ENCODE measurements around the gene CAMTA1.

CAMTA1 gene

DNA sequence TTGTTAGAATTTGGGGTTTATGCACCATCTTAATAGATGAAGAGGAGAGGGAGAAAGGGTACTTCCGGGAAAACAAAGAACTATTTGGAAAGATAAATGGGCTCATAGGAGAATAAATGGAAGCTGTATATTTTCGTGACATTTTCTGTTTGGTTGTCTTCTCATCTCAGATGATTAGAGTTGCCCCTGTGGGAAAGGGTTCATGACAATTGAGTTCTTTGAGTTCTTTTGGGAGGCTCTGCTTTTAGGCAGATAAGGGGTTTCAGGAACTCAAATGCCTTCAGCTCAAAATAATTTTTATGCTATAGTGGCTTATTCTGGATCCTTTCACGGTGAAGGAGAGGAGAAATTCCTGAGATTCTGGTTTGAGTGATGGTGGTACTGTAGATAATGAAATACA is 63.6 kb downstream of the CAMTA1 start:
- in situ Hi-C loops (cut with MboI; ENCODE audit: low sequenced_read_pairs): no loop called here

DNA sequence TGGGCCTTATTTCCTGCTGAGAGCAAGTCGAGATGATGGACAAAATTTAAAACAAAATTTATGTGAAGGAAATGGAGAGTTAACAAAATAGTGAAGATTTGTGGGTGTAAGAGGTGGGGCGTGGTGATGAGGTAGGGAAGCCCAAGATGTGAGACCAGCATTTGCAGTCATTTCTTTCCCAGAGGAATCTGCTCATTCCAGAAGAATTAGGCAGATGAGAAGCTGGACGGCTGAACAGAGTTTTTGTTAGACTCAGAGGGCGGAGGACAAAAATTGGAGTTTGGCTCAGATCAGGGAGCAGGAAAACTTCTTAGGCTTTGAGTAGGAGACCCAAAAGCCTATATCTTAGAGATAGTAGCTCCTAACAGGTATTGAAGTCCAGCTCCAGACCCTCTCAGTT is 65.3 kb downstream of the CAMTA1 start:
- in situ Hi-C loops (cut with MboI; ENCODE audit: low sequenced_read_pairs): no loop called here

DNA sequence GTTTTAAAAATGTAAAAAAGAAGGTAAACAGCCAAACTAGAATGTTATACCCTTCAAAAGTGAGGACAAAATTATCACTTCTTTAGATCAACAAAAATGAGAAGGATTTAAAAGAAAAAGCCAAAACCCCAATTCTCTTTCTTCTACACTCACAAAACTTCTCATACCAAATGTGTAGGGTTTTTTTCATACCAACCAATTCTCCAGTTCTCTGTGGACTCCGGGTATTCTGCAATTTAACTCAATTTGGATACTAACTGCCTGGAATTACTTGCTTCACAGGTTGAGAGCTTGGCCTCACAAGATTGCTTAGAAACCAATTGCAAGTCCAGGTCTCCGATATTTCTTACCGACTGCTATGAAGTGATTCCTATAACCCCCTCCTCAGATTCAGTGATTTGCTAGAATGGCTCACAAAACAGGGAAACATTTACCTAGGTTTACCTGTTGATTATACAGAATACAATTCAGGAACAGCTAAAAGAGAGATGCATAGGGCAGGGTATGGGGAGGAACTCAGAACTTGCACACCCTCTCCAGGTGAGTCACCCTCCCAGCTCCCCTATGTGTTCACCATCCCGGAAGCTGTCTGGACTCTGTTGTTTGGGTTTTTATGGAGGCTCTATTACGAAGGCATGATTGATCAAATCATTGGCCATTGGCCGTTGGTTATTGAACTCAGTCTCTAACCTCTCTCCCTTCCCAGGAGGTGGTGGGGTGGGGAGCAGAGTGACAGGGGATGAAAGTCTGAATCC is 67.1 kb downstream of the CAMTA1 start:
- in situ Hi-C loops (cut with MboI; ENCODE audit: low sequenced_read_pairs): no loop called here

DNA sequence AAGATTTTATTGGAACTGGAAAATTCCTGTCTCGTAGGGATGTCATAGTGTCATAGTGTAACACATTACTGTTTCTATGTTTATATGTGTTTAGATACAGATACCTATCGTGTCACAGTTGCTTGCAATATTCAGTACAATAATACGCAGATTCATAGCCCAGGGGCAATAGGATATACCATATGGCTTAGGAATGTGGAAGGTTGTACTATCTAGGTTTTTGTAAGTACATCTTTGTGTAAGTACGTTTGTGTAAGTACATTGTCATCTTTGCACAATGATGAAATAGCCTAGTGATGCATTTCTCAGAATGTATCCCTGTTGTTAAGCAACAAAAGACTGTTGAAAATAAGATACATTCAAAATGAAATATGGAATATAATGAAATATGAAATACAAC is 68.9 kb downstream of the CAMTA1 start:
- in situ Hi-C loops (cut with MboI; ENCODE audit: low sequenced_read_pairs): no loop called here

DNA sequence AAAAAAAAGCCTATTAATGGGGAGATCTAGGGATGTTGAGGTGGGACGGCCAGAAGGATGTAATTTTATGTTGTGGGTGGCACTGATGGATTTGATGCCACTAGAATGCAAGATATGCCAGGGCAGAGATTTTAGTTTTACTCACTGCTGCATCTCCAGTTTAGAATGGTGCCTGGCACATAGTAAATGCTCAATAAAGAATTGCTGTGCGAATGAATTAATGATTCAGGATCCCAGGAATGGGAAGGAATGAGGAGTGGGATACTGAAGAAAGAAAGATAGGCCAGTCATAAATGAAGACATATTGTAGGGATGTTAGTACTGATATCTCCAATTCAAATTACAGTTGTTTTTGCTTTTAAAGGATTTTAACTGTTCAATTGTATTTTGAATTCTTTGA is 72.6 kb downstream of the CAMTA1 start:
- in situ Hi-C loops (cut with MboI; ENCODE audit: low sequenced_read_pairs): no loop called here

DNA sequence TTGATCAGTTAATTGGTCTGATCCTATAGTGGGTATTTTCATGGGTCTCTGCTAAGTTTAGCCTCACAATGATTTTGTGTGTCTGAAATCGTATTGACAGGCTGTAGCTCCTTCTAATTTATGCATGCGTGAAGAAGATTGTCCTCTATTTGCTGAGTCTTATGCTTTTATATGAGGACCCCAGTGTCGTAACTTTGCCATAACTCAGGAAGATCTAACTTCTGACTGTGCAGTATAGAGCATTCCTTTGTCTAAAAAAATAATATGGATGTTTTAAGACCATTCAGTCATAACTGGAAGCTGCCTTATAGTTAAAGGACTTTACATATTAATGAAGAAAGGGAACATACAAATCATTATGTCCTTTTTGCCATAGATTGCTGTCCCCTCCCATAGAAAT is 73.3 kb downstream of the CAMTA1 start:
- in situ Hi-C loops (cut with MboI; ENCODE audit: low sequenced_read_pairs): no loop called here

DNA sequence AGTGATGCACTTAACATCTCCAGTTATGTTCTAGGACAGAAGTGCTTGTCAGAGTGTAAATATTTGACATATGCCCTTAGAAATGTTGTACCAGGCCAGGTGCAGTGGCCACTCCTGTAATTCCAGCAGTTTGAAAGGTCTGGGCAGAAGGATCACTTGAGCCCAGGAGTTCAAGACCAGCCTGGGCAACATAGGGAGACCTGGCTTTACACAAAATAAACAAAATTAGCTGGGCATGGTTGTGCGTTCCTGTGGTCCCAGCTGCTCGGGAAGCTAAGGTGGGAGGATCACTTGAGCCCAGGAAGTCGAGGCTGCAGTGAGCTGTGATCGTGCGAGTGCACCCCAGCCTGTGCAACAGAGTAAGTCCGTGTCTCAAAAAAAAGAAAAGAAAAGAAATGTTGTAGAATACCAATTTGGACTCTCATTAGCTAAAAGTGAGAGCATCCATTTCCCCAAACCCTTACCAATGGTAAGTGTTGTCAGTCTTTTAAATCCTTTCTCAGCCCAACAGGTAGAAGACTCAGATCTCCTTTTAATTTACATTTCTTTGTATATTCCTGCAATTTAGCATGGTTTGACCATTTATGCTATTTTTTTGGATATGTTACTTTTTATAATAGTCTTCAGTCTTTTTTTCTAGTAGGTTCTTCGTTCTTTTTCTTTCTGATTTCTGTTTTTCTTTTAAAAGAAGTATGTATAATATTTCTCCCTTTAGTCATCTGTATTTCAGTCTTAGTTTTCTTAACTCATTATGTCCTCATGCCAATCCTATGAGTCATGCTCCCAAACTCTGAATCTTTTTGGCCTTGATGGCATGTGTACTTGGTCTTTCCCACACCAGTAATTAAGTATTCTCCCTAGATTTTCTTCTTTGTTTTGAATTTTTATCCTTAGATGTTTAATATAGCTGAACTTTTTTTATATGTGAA is 74.4 kb downstream of the CAMTA1 start:
- in situ Hi-C loops (cut with MboI; ENCODE audit: low sequenced_read_pairs): no loop called here

DNA sequence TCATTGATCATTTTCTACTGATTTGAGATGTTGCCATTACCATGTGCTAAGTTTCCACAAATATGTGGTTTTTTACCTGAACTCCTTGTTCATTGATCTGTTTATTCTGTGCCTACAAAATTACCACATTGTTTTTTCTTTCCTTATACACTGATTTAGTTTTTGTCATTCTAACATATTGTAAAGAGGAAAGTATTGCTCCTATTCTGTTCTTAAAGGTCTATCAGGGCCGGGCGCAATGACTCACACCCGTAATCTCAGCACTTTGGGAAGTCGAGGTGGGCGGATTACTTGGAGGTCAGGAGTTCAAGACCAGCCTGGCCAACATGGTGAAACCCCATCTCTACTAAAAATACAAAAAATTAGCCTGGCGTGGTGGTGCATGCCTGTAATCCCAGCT is 75.1 kb downstream of the CAMTA1 start:
- in situ Hi-C loops (cut with MboI; ENCODE audit: low sequenced_read_pairs): no loop called here

DNA sequence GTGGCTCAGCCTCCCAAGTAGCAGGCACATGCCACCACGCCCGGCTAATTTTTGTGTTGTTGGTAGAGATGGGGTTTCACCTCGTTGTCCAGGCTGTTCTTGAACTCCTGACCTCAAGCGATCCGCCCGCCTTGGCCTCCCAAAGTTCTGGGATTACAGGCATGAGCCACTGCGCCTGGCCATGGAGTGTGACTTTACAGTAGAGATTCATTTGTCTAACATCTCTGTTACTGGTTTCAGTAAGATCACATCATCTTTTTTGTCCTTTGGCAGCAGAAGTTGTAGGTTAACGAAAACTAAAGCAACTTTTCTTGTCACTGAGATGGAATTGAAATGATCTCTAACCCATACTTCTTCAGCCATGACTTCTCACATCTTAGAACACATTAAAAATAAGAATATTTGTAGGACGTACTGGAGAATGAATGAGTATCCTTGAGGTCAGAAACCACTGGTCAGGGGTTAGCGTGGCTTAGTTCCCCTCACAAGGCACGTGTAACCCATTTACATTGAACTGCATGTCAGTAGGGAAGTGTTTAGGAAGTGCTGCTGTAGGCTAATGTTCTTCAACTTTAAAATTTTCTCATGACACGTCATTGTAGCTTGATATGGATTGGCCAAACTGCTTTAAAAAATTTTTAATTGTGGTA is 75.9 kb downstream of the CAMTA1 start:
- in situ Hi-C loops (cut with MboI; ENCODE audit: low sequenced_read_pairs): no loop called here

DNA sequence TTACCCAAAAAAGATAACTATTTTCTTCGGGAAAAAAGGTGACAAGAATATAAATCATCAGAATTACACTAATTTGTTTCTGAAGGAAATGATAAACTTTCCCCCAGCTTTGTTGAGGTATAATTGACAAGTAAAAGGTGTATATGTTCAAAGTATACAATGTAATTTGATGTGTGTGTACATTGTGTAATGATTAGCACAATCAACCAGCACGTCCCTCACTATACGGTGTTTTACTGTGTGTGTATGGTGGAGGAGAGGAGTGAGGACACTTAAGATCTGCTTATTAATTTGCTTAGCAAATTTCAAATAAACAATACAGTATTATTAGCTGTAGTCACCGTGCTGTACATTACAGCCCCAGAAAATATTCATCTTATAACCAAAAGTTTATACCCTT is 77.7 kb downstream of the CAMTA1 start:
- in situ Hi-C loops (cut with MboI; ENCODE audit: low sequenced_read_pairs): no loop called here

DNA sequence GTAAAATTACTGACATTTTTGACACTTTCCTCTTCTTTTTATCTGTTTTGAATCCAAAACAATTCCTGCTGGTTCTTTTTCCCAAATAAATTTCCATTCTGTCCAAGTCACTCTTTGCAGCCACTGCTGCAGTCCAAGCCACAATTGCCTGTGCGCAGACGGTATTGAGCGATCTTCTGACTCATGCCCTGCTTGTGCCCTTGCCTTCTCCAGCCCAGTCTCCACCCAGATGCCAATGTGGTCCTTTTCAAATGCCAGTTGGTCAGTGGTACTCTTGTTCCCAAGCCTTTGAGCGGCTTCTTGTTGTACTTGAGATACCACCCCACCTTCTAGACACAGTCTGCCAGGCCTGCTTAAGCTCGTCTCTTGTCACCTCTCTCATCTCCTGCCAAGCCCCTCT is 78.9 kb downstream of the CAMTA1 start:
- in situ Hi-C loops (cut with MboI; ENCODE audit: low sequenced_read_pairs): no loop called here

DNA sequence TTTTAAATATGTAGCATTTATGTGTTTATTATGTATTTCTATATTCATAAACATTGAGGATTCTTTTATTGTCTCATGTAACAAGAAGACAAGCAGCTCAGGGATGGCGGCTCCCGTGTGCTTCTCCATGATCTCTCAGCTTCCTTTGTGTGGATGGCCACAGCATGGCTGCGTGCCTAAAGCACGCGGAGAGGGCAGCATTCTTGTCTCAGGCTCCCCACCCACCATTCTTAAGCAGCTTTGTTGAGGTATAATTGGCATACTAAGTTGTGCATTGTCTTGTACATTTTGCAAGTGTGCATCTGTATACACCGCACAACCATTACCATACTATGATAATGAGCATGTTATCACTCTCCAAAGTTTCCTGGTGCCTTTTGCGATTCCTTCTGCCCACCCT is 81.6 kb downstream of the CAMTA1 start:
- in situ Hi-C loops (cut with MboI; ENCODE audit: low sequenced_read_pairs): no loop called here

DNA sequence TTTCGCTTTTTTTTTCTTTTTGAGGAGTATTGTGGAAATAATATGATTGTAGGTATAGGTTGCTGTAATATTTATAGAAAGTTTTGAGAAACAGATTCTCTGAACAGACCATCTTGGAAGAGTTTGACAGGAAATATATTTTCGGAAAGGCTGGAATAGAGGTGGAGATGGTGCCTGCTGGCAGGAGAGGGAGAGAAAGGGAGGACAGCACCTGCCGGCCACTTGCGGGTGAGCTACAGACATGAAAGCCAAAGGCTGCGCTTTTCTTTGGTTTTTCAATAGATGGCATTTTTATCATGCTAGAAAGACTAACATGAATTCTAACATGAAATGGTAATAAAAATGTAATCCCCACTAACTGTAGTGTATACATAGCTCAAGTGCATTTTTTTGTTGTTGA is 82.1 kb downstream of the CAMTA1 start:
- in situ Hi-C loops (cut with MboI; ENCODE audit: low sequenced_read_pairs): no loop called here

DNA sequence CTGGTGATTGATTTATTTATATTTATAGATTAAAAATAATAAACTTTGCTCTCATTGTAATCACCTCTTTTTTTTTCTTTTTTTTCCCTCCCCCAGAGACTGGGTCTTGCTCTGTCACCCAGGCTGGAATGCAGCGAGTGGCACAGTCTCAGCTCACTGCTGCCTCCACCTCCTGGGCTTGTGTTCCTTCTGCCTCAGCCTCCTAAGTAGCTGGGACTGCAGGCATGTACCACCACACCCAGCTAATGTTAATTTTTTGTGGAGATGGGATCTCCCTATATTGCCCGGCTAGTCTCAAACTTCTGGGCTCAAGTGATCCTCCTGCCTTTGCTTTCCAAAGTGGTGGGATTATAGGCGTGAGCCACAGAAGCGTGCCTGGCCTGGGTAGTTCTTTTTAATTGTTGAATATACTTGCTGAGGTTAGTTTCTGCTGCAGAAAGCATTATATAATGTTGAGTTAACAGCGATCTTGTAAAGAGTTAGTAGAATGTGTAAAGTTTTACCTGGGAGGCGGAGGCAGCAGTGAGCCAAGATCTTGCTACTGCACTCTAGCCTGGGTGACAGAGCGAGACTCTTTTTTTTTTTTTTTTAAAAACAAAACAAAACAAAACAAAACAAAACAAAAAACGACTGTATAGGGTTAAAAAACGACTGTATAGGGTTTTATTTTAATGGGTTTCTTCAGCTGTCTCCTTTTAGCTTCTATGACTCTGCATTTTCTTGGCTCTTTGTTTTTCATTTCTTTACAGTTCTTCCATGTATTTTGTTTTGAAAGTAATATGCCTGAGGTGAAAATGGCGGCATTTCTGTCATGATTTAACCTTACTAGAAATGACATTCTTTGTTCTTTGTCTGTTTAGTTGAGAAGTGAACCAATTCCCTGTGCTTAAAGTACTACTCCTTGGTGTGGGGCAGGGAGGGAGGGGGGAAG is 82.7 kb downstream of the CAMTA1 start:
- in situ Hi-C loops (cut with MboI; ENCODE audit: low sequenced_read_pairs): no loop called here

DNA sequence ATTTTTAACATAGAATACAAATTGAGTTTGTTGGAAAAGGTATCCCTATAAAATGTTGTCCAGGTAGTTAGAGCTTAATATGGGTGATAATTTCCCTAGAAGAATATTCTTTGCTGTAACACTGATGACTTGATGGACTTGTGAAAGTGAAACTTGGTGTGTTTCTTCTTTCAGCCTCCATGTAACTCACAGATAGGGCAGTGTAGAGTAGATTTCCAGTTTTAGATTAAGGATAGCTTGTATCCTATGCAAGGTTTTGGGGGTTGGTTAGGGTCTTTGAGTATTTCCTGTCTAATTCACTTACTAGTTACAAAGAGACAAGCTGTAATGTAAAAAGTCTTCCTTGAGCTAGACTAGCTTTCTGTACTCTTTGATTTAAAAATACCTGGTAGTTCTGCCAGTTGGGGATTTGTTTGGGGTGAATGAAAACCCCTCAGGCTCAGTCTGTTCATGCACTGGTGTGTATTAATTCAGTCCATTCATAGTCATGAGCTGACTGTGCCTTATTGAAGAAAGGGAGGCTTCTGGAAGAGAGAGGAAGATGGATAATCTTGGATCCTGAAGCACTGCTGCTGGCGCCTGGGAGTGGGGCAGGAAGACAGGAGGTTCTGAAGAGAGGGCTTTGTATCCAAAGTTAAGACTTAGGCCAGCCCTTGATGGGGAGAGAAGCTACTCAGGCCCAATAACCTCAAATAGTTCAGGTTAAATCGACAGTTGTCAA is 83.6 kb downstream of the CAMTA1 start:
- in situ Hi-C loops (cut with MboI; ENCODE audit: low sequenced_read_pairs): no loop called here

DNA sequence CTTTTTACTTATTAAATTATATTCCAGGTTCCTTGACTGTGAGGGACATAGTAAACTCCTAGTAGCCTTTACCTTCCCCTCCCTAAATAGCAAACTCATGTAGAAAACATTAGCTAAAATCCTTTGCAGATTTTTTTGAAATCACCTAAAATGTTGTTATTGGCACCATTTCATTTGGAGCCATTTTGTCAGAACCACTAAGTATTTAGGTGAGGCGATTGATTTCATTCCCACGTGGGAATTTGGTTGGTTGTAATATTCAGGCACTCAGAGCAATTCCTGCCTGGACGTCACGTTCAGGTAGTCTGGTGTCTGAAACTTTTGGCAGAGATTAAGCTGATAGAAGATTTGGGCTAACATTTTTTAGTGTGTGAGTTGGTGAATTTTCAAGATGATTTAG is 84.3 kb downstream of the CAMTA1 start:
- in situ Hi-C loops (cut with MboI; ENCODE audit: low sequenced_read_pairs): no loop called here

DNA sequence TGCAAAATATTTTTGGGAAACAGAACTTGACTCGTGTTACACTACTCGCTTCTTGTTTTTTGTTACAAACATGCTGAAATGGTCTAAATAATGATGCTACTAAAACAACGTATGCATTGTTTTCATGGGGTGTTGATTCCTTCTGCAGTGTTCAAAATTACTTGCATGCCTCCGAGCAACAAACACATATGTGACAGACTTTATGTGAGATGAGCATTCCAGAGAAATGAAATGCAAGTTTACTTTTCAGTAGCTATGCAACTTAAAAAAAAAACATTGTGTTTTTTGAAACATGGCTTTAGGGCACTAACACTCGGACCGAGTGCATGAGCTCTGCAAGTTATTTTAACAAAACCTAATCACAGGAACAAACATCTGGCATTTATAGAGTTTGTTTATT is 84.8 kb downstream of the CAMTA1 start:
- in situ Hi-C loops (cut with MboI; ENCODE audit: low sequenced_read_pairs): no loop called here

DNA sequence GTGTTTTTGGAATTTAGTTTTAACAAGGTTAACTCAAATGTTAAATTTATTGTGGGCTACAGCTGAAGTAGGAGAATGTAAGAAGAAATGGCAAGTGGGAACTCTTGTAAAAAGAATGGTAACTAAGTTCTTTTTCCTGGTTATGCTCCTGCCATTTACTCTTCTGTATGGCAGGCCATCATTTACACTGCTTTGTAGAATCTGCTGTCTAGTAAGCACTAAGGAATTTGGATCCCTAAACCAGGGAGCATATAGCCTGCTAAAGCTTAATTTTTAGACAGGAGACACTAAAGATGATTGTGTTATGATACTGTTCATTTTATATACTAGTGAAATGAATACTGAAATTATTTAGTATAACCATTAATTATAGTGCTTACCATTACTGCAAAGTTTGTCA is 85.3 kb downstream of the CAMTA1 start:
- in situ Hi-C loops (cut with MboI; ENCODE audit: low sequenced_read_pairs): no loop called here

DNA sequence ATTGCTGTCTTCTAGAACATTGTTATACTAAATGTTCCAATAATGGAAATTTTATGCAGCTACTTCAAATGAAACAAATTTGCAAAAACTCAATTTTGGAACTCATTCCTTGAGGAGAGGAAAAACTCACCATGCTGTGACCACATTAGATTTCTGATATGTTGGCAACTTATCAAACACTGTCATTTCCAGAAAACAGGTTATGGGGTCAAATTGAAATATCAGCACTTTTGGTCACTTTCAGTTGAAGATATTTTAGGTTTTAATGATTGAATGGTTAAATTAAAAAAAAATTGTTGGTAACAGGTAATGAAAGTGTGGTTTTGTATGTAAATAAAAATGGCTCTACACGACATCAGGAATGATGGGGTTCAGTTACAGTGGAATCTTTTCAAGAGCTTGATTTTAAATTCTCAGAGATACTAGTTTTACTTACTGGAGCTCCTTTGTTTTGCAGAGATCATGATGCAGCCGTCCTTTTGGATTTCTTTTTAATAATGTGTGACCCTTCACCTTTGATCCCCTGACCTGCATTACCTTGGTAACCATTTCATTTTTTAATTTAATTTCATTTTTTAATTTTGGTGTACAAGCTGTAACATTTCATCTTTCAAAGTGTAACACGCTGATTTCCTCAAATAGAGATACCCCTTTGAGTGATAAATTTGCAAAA is 86.2 kb downstream of the CAMTA1 start:
- in situ Hi-C loops (cut with MboI; ENCODE audit: low sequenced_read_pairs): no loop called here

Measured in HL-60/S4 treated with retinoic acid at 250 ng/mL for 4 days and 3 days (cell line).